B cell (primary cell): ENCODE results near the gene IFIT1B. TPM values are rescaled to one million over a fixed set of nuclear protein-coding genes. Genes with fewer than 3 reads are reported as not detected.

Experiments used
- ATAC-seq: fragments of 200-7000 bp; cut with Tn5 transposase; one replicate; pipeline ENCODE4 v1.10.0; 2021; ENCODE audit warnings: low read depth, mild to moderate bottlenecking, moderate number of reproducible peaks, moderate library complexity
- CTCF ChIA-PET: fragments of 350-600 bp; sonication (Branson Sonifier 250); formaldehyde crosslinking; loops from one replicate; lab custom pipeline; 2021; ENCODE audit warnings: antibody characterized with exemption, inconsistent platforms; lab: Charles Lee
- POLR2A ChIA-PET: fragments of 350-600 bp; sonication (Branson Sonifier 250); formaldehyde crosslinking; loops from one replicate; lab custom pipeline; 2021; ENCODE audit warnings: antibody characterized with exemption; lab: Charles Lee
- DNase-seq: peaks from one replicate; pipeline ENCODE4 v3.0.0; 2013
- H2AFZ ChIP-seq: 2 replicates; pipeline ENCODE4 v1.6.1; 2012; ENCODE audit warnings: mild to moderate bottlenecking, low read depth, low read length; ENCODE audit not compliant: insufficient read depth, poor library complexity, severe bottlenecking
- H3K27ac ChIP-seq, 2 donors: 1 replicate in 1 of 2; 2 replicates in 1 of 2; pipeline ENCODE4 v1.5.1; 2012 to 2013; ENCODE audit warnings: low read length in 2 of 2, mild to moderate bottlenecking in 2 of 2, moderate library complexity in 1 of 2
- H3K27me3 ChIP-seq, 4 experiments: fragments of 200-600 bp in 1 of 4; sonication (generic) in 1 of 4; replicated peaks in 1 of 4; 1 replicate in 2 of 4; 2 replicates in 2 of 4; pipeline versions ENCODE4 v1.6.1 to v1.7.0; 2013 to 2016; ENCODE audit warnings: low read length in 3 of 4, mild to moderate bottlenecking in 2 of 4, mixed read lengths in 1 of 4, moderate library complexity in 1 of 4; ENCODE audit not compliant: insufficient read depth in 4 of 4, control insufficient read depth in 3 of 4; ENCODE audit errors: control extremely low read depth in 1 of 4
- H3K36me3 ChIP-seq, 2 experiments: replicated peaks in 1 of 2; 1 replicate in 1 of 2; 2 replicates in 1 of 2; pipeline versions ENCODE4 v1.6.1 to v1.7.1; 2013; ENCODE audit warnings: low read length in 1 of 2; ENCODE audit not compliant: insufficient read depth in 2 of 2, control insufficient read depth in 1 of 2; ENCODE audit errors: control extremely low read depth in 1 of 2, extremely low read depth in 1 of 2
- H3K4me1 ChIP-seq, 2 donors: fragments of 200-600 bp in 1 of 2; sonication (generic) in 1 of 2; 1 replicate in 1 of 2; 2 replicates in 1 of 2; pipeline versions ENCODE4 v1.5.1 to v1.6.1; 2013 to 2017; ENCODE audit warnings: low read length in 2 of 2; ENCODE audit not compliant: control insufficient read depth in 2 of 2, insufficient read depth in 2 of 2
- H3K4me2 ChIP-seq: replicated peaks from 2 replicates; pipeline ENCODE3; 2012; ENCODE audit warnings: mild to moderate bottlenecking, low read depth, low read length; ENCODE audit not compliant: poor library complexity, severe bottlenecking
- H3K4me3 ChIP-seq, 5 experiments: fragments of 200-600 bp in 1 of 5; sonication (generic) in 1 of 5; 1 replicate in 3 of 5; 2 replicates in 2 of 5; pipeline versions ENCODE4 v1.5.1 to v1.7.0; 2011 to 2016; ENCODE audit warnings: low read length in 4 of 5, mild to moderate bottlenecking in 4 of 5, low read depth in 2 of 5, control low read depth in 1 of 5, moderate library complexity in 1 of 5; ENCODE audit not compliant: insufficient read depth in 1 of 5; ENCODE audit errors: control extremely low read depth in 1 of 5, extremely low read depth in 1 of 5
- H3K79me2 ChIP-seq: fragments of 200-600 bp; sonication (generic); one replicate; pipeline ENCODE4 v1.6.0; 2016; ENCODE audit warnings: low read length; ENCODE audit not compliant: control insufficient read depth, insufficient read depth
- H3K9ac ChIP-seq: fragments of 200-600 bp; sonication (generic); 2 replicates; pipeline ENCODE4 v1.6.1; 2017; ENCODE audit warnings: mild to moderate bottlenecking, low read length, moderate library complexity
- H3K9me3 ChIP-seq, 3 donors: one replicate each; pipeline versions ENCODE4 v1.6.1 to v1.7.1; 2013; ENCODE audit warnings: low read length in 2 of 3; ENCODE audit not compliant: control insufficient read depth in 2 of 3, insufficient read depth in 1 of 3; ENCODE audit errors: control extremely low read depth in 1 of 3
- H4K20me1 ChIP-seq: 2 replicates; pipeline ENCODE4 v1.6.0; 2012; ENCODE audit warnings: mild to moderate bottlenecking, low read length; ENCODE audit not compliant: insufficient read depth, control insufficient read depth, poor library complexity, severe bottlenecking
- H3K27ac Mint-ChIP-seq: one replicate; pipeline ENCODE4 v1.8.0; 2021; ENCODE audit warnings: mixed read lengths
- H3K27me3 Mint-ChIP-seq: one replicate; pipeline ENCODE4 v1.8.0; 2021; ENCODE audit warnings: mixed read lengths
- H3K4me1 Mint-ChIP-seq: one replicate; pipeline ENCODE4 v1.8.0; 2021; ENCODE audit warnings: mixed read lengths
- H3K4me3 Mint-ChIP-seq: one replicate; pipeline ENCODE4 v1.8.0; 2021; ENCODE audit warnings: mixed read lengths
- H3K9me3 Mint-ChIP-seq: one replicate; pipeline ENCODE4 v1.8.0; 2022; ENCODE audit warnings: mixed read lengths; ENCODE audit not compliant: insufficient read depth
- EZH2 ChIP-seq: IDR thresholded peaks from 2 replicates; pipeline ENCODE4 v1.6.1; 2012; ENCODE audit warnings: borderline replicate concordance, low read depth, mild to moderate bottlenecking, moderate library complexity, low read length; ENCODE audit not compliant: insufficient read depth, poor library complexity, severe bottlenecking
- WGBS: methylation state at CpG from one replicate; pipeline ENCODE4 v1.1.5; 2013; ENCODE audit warnings: missing lambda C conversion rate; ENCODE audit not compliant: insufficient coverage; 5-methylcytosine and 5-hydroxymethylcytosine counted together
- intact Hi-C: fragments of 100-400 bp; cut with micrococcal nuclease; formaldehyde crosslinking; loops from one replicate; pipeline ENCODE4 v1.10.0; 2022
- polyA plus RNA-seq: library from polyadenylated mRNA; depleted of rRNA; stranded (reverse); fragments of >200 nt; gene quantifications from 2 replicates; pipeline ENCODE4 v1.2.3, GENCODE V29; 2012
- total RNA-seq, 2 donors: library from RNA; stranded (reverse); fragments of 120-200 nt in 1 of 2; gene quantifications; 1 replicate in 1 of 2; 2 replicates in 1 of 2; pipeline versions ENCODE4 v1.2.3 to v1.2.4, GENCODE V29; 2013 to 2022
- TF ChIP-seq, protein P1 (sequence below): fragments of 200-600 bp; IDR thresholded peaks from one replicate; pipeline ENCODE4 v1.8.0; 2022; ENCODE audit warnings: antibody characterized with exemption, mild to moderate bottlenecking

IFIT1B gene
- total and polyA plus RNA-seq, 2 donors (not counting 1 experiment from before 2014, with no cell fraction given), result not detected

DNA sequence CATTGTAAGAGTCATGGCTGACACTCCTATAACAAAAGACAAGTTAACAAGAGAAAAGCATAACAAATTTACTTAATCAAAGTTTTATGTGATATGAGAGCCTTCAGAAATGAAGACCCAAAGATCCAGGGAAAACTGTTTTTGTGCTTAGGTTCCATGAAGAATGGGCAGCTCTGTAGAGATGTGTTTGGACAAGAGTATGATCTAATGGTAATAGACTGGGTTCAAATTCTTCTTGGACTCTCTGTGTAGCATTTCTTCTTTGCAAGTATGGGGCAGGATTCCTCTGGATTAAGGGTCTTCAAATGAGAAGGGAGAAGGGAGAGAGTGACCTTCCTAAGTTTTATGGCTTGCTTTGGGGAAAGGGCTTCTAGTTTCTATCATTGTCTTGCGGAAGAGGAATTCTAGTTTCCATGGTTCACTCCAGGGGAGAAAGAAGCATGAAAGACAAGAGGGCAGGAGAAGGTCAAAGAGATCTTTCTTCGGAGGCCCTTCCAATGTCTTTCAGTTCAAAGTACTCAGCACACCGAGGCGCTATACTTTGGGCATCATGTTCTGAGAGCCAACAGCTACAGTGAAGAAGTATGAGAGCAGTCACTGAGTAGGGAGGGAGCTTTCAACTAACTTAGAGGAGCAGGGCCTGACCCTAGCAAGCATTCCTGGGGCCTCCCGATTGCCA is 34.6 kb upstream of the IFIT1B start:
- Mint-ChIP-seq H3K9me3 (no peaks in the 10 kb centered on the region), H3K27ac (no peak overlapping the region), H3K27me3 (no peaks in the 10 kb centered on the region), H3K4me3 (no peak overlapping the region), H3K4me1 (peaks cover 14% of the 10 kb centered on the region)
- H3K4me2 ChIP-seq, result no peak overlapping the region
- DNase-seq (no peak), ATAC-seq (no peak)
- H3K4me3 ChIP-seq, result no peak overlapping the region
- H3K79me2 ChIP-seq, result no peaks in the 10 kb centered on the region
- H3K27me3 ChIP-seq, result no peaks in the 10 kb centered on the region
- no peaks in the 10 kb centered on the region for H4K20me1 ChIP-seq
- no peak for TF ChIP-seq EZH2
- TF ChIP-seq, protein P1, sequence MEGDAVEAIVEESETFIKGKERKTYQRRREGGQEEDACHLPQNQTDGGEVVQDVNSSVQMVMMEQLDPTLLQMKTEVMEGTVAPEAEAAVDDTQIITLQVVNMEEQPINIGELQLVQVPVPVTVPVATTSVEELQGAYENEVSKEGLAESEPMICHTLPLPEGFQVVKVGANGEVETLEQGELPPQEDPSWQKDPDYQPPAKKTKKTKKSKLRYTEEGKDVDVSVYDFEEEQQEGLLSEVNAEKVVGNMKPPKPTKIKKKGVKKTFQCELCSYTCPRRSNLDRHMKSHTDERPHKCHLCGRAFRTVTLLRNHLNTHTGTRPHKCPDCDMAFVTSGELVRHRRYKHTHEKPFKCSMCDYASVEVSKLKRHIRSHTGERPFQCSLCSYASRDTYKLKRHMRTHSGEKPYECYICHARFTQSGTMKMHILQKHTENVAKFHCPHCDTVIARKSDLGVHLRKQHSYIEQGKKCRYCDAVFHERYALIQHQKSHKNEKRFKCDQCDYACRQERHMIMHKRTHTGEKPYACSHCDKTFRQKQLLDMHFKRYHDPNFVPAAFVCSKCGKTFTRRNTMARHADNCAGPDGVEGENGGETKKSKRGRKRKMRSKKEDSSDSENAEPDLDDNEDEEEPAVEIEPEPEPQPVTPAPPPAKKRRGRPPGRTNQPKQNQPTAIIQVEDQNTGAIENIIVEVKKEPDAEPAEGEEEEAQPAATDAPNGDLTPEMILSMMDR, result no peak
- ChIA-PET POLR2A (no interaction called here), CTCF (no interaction called here)
- no peak overlapping the region for H3K9ac ChIP-seq
- no peak overlapping the region for H3K27ac ChIP-seq
- H3K4me1 ChIP-seq, result peaks cover 11 to 13% of the 10 kb centered on the region in 2 donors
- H3K36me3 ChIP-seq, result peaks cover 0 to 16% of the 10 kb centered on the region in 2 experiments
- no peaks in the 10 kb centered on the region for H3K9me3 ChIP-seq
- 100% methylated on average over 3 of the region's 5 CpGs for WGBS
- no peak overlapping the region for H2AFZ ChIP-seq
- intact Hi-C loops, result no loop called here

DNA sequence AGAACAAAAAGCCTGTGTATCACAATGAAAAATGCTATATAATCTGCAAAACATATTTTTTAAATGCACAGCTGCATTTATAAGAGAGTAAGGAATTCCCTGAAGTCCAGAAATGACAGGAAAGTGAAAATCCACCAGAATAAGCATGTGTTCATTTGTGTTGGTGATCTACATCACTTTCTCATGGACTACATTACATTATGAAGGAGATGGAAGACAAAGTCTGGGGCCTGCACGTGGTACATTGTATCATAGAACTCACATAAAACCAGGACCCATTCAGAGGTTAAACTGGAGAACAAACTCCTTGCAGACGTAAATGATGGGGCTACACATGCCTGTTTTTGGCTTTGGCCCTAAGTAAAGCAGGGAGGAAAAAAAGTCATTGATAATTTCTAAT is 33.7 kb upstream of the IFIT1B start:
- intact Hi-C loops, result no loop called here

More for the DNA sequence above, 33.7 kb upstream of the IFIT1B start:
- Histone ChIP-seq H3K36me3 (peaks cover 0 to 9% of the 10 kb centered on the region in 2 experiments), H3K4me3 (no peak overlapping the region), H3K4me2 (no peak overlapping the region), H3K9me3 (no peaks in the 10 kb centered on the region), H3K27me3 (no peaks in the 10 kb centered on the region), H4K20me1 (no peaks in the 10 kb centered on the region), H3K79me2 (no peaks in the 10 kb centered on the region), H3K27ac (no peak overlapping the region), H3K9ac (no peak overlapping the region), H3K4me1 (peaks cover 19 to 23% of the 10 kb centered on the region in 2 donors), H2AFZ (no peak overlapping the region)
- Mint-ChIP-seq H3K4me3 (no peak overlapping the region), H3K9me3 (no peaks in the 10 kb centered on the region), H3K27ac (no peak overlapping the region), H3K27me3 (no peaks in the 10 kb centered on the region), H3K4me1 (peaks cover 23% of the 10 kb centered on the region)
- ATAC-seq (no peak), DNase-seq (no peak)
- TF ChIP-seq, protein P1, result no peak
- no peak for TF ChIP-seq EZH2
- ChIA-PET CTCF (no interaction called here), POLR2A (no interaction called here)
- no CpG with 5 or more reads among the region's 2 CpGs for WGBS
